Measurements from ENCODE around the gene OR10H4.

DNA sequence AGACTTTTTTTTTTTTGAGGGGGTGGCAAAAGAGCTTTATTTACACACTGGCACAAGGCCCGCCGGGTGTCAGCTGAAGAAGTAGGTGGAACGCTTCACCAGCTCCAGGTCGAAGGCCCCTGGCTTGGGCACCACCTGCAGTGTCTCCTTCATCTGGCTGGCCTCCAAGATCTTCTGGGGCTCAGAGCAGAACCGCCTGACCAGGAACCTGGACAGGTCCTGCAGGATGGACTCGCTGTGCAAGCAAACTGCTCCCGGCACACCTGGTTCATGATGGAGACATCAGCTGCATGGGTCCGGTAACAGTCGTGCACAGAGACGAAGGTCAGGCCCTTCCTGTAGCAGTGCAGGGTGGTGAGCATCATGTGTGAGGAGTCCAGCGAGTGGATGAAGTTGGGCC lies 46.6 kb upstream of the OR10H4 start:
- no peak for TF ChIP-seq CTCF (conservative IDR thresholded peaks at IDR 0.05; ENCODE audit: low read depth in 2 of 2)
- no peak for TF ChIP-seq EZH2 (IDR thresholded peaks at IDR 0.05; ENCODE audit: low read depth, unreplicated experiment)
- TF ChIP-seq, protein P1, sequence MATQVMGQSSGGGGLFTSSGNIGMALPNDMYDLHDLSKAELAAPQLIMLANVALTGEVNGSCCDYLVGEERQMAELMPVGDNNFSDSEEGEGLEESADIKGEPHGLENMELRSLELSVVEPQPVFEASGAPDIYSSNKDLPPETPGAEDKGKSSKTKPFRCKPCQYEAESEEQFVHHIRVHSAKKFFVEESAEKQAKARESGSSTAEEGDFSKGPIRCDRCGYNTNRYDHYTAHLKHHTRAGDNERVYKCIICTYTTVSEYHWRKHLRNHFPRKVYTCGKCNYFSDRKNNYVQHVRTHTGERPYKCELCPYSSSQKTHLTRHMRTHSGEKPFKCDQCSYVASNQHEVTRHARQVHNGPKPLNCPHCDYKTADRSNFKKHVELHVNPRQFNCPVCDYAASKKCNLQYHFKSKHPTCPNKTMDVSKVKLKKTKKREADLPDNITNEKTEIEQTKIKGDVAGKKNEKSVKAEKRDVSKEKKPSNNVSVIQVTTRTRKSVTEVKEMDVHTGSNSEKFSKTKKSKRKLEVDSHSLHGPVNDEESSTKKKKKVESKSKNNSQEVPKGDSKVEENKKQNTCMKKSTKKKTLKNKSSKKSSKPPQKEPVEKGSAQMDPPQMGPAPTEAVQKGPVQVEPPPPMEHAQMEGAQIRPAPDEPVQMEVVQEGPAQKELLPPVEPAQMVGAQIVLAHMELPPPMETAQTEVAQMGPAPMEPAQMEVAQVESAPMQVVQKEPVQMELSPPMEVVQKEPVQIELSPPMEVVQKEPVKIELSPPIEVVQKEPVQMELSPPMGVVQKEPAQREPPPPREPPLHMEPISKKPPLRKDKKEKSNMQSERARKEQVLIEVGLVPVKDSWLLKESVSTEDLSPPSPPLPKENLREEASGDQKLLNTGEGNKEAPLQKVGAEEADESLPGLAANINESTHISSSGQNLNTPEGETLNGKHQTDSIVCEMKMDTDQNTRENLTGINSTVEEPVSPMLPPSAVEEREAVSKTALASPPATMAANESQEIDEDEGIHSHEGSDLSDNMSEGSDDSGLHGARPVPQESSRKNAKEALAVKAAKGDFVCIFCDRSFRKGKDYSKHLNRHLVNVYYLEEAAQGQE (IDR thresholded peaks at IDR 0.05; ENCODE audit: unreplicated experiment): no peak
- no peak for TF ChIP-seq CREB1 (CRISPR knock-in tag; IDR thresholded peaks at IDR 0.05; ENCODE audit: low read depth)
- no peak for TF ChIP-seq POLR2AphosphoS5 (IDR thresholded peaks at IDR 0.05; ENCODE audit: low read depth)
- TF ChIP-seq EZH2phosphoT487 (IDR thresholded peaks at IDR 0.05; ENCODE audit: unreplicated experiment): no peak
- TF ChIP-seq, protein P2, sequence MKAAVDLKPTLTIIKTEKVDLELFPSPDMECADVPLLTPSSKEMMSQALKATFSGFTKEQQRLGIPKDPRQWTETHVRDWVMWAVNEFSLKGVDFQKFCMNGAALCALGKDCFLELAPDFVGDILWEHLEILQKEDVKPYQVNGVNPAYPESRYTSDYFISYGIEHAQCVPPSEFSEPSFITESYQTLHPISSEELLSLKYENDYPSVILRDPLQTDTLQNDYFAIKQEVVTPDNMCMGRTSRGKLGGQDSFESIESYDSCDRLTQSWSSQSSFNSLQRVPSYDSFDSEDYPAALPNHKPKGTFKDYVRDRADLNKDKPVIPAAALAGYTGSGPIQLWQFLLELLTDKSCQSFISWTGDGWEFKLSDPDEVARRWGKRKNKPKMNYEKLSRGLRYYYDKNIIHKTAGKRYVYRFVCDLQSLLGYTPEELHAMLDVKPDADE (IDR thresholded peaks at IDR 0.05): no peak
- no peak for TF ChIP-seq ZNF462 (CRISPR knock-in tag; IDR thresholded peaks at IDR 0.05)
- TF ChIP-seq JUNB (IDR thresholded peaks at IDR 0.05; ENCODE audit: unreplicated experiment): no peak
